ENCODE results near the gene NDUFC2. TPM values are rescaled to one million over a fixed set of nuclear protein-coding genes. Genes with fewer than 3 reads are reported as not detected.

The NDUFC2 gene
- total and polyA plus RNA-seq, 2 of the 13 experiments (the other 11 are each of a cell fraction or from before 2014, with no cell fraction given), result 256 to 363 TPM

DNA sequence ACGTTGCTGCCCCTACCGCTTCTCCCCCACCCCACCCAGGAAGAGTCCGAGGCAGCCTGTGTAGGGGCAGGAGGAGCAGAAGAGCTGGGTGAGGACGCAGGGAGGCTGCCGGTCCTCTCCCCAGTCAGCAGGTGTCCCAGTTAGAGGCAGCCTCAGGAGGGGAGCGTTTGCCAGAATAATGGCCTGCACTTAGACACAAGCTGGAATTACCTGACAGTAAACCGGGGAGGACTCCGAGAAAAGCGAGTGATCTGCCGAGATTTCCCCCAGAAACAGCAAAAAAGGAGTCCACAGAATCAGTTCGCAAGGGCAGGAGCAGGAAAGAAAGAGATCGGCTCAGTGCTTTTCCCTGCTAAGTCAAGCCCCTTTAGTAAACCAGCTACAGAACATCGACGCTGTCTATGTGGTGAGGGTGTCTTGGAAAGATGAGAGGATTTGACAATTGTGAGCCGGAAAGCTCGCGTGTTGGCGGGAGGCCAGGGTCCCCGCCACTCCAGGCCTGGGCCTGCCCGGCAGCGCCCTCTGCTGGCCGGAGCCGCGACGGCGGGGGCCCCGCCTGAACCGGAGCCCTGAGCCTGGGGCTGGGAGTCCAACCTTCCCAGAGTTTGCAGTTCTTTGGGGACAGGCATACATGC lies 33.7 kb downstream of the NDUFC2 start (continued):
- TF ChIP-seq, protein P1, sequence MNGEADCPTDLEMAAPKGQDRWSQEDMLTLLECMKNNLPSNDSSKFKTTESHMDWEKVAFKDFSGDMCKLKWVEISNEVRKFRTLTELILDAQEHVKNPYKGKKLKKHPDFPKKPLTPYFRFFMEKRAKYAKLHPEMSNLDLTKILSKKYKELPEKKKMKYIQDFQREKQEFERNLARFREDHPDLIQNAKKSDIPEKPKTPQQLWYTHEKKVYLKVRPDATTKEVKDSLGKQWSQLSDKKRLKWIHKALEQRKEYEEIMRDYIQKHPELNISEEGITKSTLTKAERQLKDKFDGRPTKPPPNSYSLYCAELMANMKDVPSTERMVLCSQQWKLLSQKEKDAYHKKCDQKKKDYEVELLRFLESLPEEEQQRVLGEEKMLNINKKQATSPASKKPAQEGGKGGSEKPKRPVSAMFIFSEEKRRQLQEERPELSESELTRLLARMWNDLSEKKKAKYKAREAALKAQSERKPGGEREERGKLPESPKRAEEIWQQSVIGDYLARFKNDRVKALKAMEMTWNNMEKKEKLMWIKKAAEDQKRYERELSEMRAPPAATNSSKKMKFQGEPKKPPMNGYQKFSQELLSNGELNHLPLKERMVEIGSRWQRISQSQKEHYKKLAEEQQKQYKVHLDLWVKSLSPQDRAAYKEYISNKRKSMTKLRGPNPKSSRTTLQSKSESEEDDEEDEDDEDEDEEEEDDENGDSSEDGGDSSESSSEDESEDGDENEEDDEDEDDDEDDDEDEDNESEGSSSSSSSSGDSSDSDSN (CRISPR knock-in tag; IDR thresholded peaks at IDR 0.05), result peak; percentile 76
- 0 out of 2 replicates have a peak, but pooled peaks have one; percentile 33 for TF ChIP-seq PPARG (CRISPR knock-in tag; conservative IDR thresholded peaks at IDR 0.05)
- TF ChIP-seq, protein P2, sequence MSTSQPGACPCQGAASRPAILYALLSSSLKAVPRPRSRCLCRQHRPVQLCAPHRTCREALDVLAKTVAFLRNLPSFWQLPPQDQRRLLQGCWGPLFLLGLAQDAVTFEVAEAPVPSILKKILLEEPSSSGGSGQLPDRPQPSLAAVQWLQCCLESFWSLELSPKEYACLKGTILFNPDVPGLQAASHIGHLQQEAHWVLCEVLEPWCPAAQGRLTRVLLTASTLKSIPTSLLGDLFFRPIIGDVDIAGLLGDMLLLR (CRISPR knock-in tag; IDR thresholded peaks at IDR 0.05), result no peak

DNA sequence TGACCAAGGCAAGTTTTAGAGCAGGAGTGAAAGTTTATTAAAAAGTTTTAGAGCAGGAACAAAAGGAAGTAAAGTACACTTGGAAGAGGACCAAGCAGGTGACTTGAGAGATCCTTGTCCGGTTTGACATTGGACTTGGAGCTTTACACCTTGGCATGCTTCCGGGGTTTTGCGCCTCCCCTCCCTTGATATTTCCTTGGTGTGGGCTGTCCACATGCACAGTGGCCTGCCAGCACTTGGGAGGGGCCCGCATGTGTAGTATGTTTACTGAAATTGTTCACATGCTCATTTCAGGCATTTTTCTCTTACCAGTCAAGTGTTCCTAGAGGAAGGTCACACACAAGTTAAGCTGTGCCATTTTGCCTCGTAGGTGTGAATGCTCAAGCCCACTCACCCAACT lies 35.0 kb downstream of the NDUFC2 start:
- POLR2A ChIA-PET, result interaction anchor here (1.5 to 1.9 kb wide), 2 partner anchors 22 to 50 kb away, joined by 4 to 7 read pairs; partner anchors contain the start of gene INTS4
- Histone ChIP-seq H3K27ac (ENCODE audit: extremely low read length, insufficient read depth, low read length) (no peak overlapping the region), H3K27me3 (ENCODE audit: control insufficient read depth in 1 of 2, insufficient read depth in 2 of 2, low read length in 2 of 2) (no peaks in the 10 kb centered on the region), H3K4me2 (ENCODE audit: low read depth, low read length) (0 out of 2 replicates have a peak overlapping the region, but pooled peaks have one; percentile 100), H3K36me3 (replicated peaks in 1 of 2; ENCODE audit: control insufficient read depth in 1 of 2, insufficient read depth in 2 of 2, low read length in 2 of 2) (no peaks in the 10 kb centered on the region), H2AFZ (ENCODE audit: low read length) (no peak overlapping the region), H3K79me2 (ENCODE audit: insufficient read depth, low read length) (no peaks in the 10 kb centered on the region), H3K9ac (ENCODE audit: insufficient read depth, low read depth, low read length) (no peak overlapping the region), H3K4me3 (replicated peaks in 1 of 3; ENCODE audit: insufficient read depth in 1 of 3, low read depth in 2 of 3, low read length in 3 of 3) (no peak overlapping the region), H3K4me1 (ENCODE audit: insufficient read depth, low read length) (peaks cover 68% of the 10 kb centered on the region), H4K20me1 (ENCODE audit: insufficient read depth, low read length) (no peaks in the 10 kb centered on the region), H3K9me3 (ENCODE audit: low read length) (no peaks in the 10 kb centered on the region)
- in situ Hi-C loops (cut with HindIII; ENCODE audit: extremely low pct_ligation_motif_present, low pct_unique_long_range_greater_than_20kb), result loop anchor here (5.0 kb wide), 1 partner anchor 37 kb away; no protein-coding TSS in a partner anchor
- no peak for FAIRE-seq
- intact Hi-C loops (cut with micrococcal nuclease; ENCODE audit: unreplicated experiment), result loop anchor here (5.0 kb wide), 1 partner anchor 132 kb away; no protein-coding TSS in a partner anchor
- BruUV-seq (replicated peaks), result no TSS peak
- CTCF ChIA-PET (ENCODE audit: low intra/inter-chr PET ratio, low total read pairs), result interaction anchor here (1.8 kb wide), 1 partner anchor 269 kb away, joined by 7 read pairs; no protein-coding TSS in a partner anchor
- ATAC-seq, result no peak
- 39% methylated on average over 5 of the region's 5 CpGs for WGBS (ENCODE audit: low lambda C conversion rate)
- no peak for DNase-seq (ENCODE audit: low spot score)
- TF ChIP-seq, protein P3, sequence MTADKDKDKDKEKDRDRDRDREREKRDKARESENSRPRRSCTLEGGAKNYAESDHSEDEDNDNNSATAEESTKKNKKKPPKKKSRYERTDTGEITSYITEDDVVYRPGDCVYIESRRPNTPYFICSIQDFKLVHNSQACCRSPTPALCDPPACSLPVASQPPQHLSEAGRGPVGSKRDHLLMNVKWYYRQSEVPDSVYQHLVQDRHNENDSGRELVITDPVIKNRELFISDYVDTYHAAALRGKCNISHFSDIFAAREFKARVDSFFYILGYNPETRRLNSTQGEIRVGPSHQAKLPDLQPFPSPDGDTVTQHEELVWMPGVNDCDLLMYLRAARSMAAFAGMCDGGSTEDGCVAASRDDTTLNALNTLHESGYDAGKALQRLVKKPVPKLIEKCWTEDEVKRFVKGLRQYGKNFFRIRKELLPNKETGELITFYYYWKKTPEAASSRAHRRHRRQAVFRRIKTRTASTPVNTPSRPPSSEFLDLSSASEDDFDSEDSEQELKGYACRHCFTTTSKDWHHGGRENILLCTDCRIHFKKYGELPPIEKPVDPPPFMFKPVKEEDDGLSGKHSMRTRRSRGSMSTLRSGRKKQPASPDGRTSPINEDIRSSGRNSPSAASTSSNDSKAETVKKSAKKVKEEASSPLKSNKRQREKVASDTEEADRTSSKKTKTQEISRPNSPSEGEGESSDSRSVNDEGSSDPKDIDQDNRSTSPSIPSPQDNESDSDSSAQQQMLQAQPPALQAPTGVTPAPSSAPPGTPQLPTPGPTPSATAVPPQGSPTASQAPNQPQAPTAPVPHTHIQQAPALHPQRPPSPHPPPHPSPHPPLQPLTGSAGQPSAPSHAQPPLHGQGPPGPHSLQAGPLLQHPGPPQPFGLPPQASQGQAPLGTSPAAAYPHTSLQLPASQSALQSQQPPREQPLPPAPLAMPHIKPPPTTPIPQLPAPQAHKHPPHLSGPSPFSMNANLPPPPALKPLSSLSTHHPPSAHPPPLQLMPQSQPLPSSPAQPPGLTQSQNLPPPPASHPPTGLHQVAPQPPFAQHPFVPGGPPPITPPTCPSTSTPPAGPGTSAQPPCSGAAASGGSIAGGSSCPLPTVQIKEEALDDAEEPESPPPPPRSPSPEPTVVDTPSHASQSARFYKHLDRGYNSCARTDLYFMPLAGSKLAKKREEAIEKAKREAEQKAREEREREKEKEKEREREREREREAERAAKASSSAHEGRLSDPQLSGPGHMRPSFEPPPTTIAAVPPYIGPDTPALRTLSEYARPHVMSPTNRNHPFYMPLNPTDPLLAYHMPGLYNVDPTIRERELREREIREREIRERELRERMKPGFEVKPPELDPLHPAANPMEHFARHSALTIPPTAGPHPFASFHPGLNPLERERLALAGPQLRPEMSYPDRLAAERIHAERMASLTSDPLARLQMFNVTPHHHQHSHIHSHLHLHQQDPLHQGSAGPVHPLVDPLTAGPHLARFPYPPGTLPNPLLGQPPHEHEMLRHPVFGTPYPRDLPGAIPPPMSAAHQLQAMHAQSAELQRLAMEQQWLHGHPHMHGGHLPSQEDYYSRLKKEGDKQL (CRISPR knock-in tag; IDR thresholded peaks at IDR 0.05; ENCODE audit: low read depth), result no peak
- TF ChIP-seq, protein P4, sequence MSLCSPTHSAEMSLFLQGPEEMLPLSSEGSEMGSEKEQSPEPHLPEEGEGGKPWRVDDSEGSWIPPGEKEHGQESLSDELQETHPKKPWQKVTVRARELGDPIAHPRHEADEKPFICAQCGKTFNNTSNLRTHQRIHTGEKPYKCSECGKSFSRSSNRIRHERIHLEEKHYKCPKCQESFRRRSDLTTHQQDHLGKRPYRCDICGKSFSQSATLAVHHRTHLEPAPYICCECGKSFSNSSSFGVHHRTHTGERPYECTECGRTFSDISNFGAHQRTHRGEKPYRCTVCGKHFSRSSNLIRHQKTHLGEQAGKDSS (CRISPR knock-in tag; IDR thresholded peaks at IDR 0.05; ENCODE audit: borderline replicate concordance, low read depth), result no peak
- no peak for TF ChIP-seq SNRNP70 (IDR thresholded peaks at IDR 0.05; ENCODE audit: low read depth, low read length)
- TF ChIP-seq MAFF (IDR thresholded peaks at IDR 0.05; ENCODE audit: low read depth, low read length), result no peak
